ENCODE measurements around the gene ETV3.

ETV3 gene

DNA sequence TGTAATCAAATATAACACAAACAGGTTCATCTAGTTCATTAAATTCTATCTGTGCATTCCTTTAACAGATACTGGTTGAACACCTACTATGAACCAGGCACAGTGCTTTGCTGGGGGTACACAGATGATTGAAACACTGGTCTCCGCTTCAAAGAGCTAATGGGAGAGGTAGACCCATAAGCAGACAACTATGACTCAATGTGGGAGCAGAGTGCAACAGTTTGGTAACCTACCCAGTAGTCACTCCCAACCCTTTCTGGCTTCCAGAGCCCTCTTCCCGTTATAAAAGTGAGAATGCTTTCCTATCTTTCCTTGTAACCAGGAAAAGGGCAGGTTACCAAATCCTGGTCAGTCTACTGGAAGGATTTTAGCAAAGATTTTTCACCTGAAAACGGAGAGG lies 8.0 kb upstream of the ETV3 start:
- H3K4me1 ChIP-seq (ENCODE audit: control insufficient read depth in 1 of 2, insufficient read depth in 1 of 2, low read depth in 1 of 2, low read length in 1 of 2): no peaks in the 10 kb centered on the region
- no peaks in the 10 kb centered on the region for H3K27me3 ChIP-seq
- H3K36me3 ChIP-seq: no peaks in the 10 kb centered on the region
- H3K4me3 ChIP-seq (ENCODE audit: low read depth in 1 of 2, low read length in 1 of 2): no peak overlapping the region
- TF ChIP-seq, protein P1, sequence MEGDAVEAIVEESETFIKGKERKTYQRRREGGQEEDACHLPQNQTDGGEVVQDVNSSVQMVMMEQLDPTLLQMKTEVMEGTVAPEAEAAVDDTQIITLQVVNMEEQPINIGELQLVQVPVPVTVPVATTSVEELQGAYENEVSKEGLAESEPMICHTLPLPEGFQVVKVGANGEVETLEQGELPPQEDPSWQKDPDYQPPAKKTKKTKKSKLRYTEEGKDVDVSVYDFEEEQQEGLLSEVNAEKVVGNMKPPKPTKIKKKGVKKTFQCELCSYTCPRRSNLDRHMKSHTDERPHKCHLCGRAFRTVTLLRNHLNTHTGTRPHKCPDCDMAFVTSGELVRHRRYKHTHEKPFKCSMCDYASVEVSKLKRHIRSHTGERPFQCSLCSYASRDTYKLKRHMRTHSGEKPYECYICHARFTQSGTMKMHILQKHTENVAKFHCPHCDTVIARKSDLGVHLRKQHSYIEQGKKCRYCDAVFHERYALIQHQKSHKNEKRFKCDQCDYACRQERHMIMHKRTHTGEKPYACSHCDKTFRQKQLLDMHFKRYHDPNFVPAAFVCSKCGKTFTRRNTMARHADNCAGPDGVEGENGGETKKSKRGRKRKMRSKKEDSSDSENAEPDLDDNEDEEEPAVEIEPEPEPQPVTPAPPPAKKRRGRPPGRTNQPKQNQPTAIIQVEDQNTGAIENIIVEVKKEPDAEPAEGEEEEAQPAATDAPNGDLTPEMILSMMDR (IDR thresholded peaks at IDR 0.05): no peak
- no peaks in the 10 kb centered on the region for H3K9me3 ChIP-seq
- H3K27ac ChIP-seq: no peak overlapping the region

DNA sequence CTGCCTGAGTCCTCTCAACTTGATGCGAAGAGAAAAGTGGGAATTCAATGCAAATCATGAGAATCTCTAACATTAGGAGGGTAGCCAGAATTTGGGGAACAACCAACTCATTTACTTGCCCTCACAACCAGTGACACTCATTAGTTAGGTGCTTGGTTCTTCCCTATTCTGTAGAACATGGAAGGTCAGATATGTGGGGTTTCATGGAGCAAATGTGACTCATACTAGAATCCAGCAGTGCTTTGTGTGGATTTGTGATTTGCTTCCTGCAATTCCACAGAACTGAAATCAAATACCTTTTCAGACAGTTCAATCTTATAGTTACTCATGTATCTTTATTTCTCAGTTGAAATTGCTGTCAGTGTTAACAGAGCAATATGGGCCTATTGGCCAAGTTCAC lies 6.9 kb upstream of the ETV3 start:
- H3K4me1 ChIP-seq (ENCODE audit: control insufficient read depth in 1 of 2, insufficient read depth in 1 of 2, low read depth in 1 of 2, low read length in 1 of 2): no peaks in the 10 kb centered on the region
- H3K27me3 ChIP-seq: peaks cover 6% of the 10 kb centered on the region
- no peaks in the 10 kb centered on the region for H3K36me3 ChIP-seq
- H3K27ac ChIP-seq: no peak overlapping the region
- no peak overlapping the region for H3K4me3 ChIP-seq (ENCODE audit: low read depth in 1 of 2, low read length in 1 of 2)
- H3K9me3 ChIP-seq: no peaks in the 10 kb centered on the region
- TF ChIP-seq, protein P1 (IDR thresholded peaks at IDR 0.05): no peak

DNA sequence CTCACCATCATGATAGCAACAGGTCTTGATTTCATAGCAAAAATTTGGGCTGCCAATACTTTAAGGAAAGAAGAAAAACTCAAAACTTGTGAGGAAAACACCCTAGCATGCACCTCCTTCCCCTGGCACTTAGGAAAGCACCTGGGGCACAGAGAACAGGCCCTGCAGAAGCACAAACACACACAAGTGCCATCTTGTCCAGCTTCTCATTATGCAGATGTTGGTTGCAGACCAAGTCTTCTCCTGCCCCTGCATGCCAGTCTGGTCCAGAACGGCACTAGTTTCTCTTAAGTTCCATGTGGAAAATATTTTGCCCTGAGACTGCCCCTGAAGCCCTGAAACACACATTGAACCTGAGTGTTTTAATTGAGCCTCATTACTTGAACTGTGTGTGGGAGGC lies 6.3 kb upstream of the ETV3 start:
- Histone ChIP-seq H3K9me3 (no peaks in the 10 kb centered on the region), H3K27ac (no peak overlapping the region), H3K4me3 (ENCODE audit: low read depth in 1 of 2, low read length in 1 of 2) (no peak overlapping the region), H3K27me3 (peaks cover 12% of the 10 kb centered on the region), H3K4me1 (ENCODE audit: control insufficient read depth in 1 of 2, insufficient read depth in 1 of 2, low read depth in 1 of 2, low read length in 1 of 2) (no peaks in the 10 kb centered on the region), H3K36me3 (no peaks in the 10 kb centered on the region)
- TF ChIP-seq, protein P1 (IDR thresholded peaks at IDR 0.05): no peak

DNA sequence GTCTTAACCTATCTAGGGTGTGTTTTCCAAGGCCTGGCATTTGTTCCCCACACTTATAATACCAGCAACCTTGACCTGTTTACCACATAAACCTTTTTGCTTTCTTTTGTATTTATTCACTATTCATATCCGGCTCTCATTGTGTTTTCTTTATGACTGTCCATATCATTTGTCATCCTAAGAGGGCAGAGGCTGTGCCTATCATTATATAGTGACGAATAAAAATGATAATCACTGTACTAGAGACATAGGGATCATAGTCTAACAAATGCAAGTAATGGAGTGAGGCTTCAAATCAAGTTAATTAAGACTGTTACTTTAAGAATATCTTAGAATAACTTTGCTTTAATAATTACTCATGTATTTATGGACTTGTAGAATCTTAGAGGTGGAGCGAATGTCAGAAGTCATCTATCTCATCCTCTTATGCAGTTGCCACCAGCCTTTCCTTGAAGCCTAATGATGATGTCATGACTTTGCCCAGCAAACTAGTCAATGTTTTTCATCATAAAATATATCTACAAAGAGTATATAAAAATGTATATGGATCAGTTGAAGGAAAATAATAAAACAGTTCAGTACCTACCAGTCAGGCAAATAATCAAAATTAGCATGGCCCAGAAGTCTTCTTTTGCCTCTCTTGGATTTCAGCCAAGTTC lies 4.7 kb upstream of the ETV3 start:
- no peaks in the 10 kb centered on the region for H3K9me3 ChIP-seq
- H3K27me3 ChIP-seq: peaks cover 16% of the 10 kb centered on the region
- peaks cover 8% of the 10 kb centered on the region in 2 experiments for H3K4me1 ChIP-seq (ENCODE audit: control insufficient read depth in 1 of 2, insufficient read depth in 1 of 2, low read depth in 1 of 2, low read length in 1 of 2)
- TF ChIP-seq, protein P1 (IDR thresholded peaks at IDR 0.05): no peak
- H3K4me3 ChIP-seq (ENCODE audit: low read depth in 1 of 2, low read length in 1 of 2): no peak overlapping the region
- H3K27ac ChIP-seq: no peak overlapping the region
- H3K36me3 ChIP-seq: no peaks in the 10 kb centered on the region

DNA sequence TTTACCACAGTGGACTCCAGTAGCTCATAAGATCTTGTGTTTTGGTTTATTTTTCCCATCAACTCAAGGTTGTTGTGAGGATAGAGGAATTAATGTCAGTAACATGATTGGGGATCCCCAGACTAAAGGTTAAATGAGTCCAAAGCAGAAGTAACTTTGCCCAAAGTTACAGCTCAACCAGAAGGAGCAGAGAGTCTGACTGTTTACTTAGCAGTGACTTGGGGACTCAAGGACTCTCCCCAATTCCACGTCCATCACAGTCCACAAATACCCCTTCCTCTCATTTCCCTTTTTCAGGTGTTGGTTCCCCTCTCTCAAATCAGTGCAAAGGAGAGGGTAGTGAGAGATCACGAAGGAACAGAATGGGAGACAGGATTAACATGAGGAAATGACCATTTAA lies 4.0 kb upstream of the ETV3 start:
- no peaks in the 10 kb centered on the region for H3K9me3 ChIP-seq
- no peak overlapping the region for H3K27ac ChIP-seq
- H3K4me1 ChIP-seq (ENCODE audit: control insufficient read depth in 1 of 2, insufficient read depth in 1 of 2, low read depth in 1 of 2, low read length in 1 of 2): peaks cover 12 to 15% of the 10 kb centered on the region in 2 experiments
- no peaks in the 10 kb centered on the region for H3K36me3 ChIP-seq
- no peak overlapping the region for H3K4me3 ChIP-seq (ENCODE audit: low read depth in 1 of 2, low read length in 1 of 2)
- H3K27me3 ChIP-seq: peaks cover 16% of the 10 kb centered on the region
- TF ChIP-seq, protein P1 (IDR thresholded peaks at IDR 0.05): no peak

Measured in neutrophil (primary cell).